ENCODE data around the gene BCAM. TPM values are rescaled to one million over a fixed set of nuclear protein-coding genes. Genes with fewer than 3 reads are reported as not detected.

The BCAM gene
- total RNA-seq, 2 experiments from 2014 or later = not detected

- Histone ChIP-seq H3K4me1 (ENCODE audit: insufficient read depth, low read length, poor library complexity, severe bottlenecking) (no peaks in the 10 kb centered on the region), H3K36me3 (ENCODE audit: insufficient read depth, low read length) (no peaks in the 10 kb centered on the region), H2AFZ (ENCODE audit: low read length) (no peak overlapping the region), H3K27ac (ENCODE audit: low read depth, low read length, poor library complexity, severe bottlenecking) (no peak overlapping the region), H3K9me3 (ENCODE audit: low read length) (no peaks in the 10 kb centered on the region), H3K79me2 (ENCODE audit: insufficient read depth, low read depth, low read length) (no peaks in the 10 kb centered on the region), H3K4me2 (ENCODE audit: low read length) (no peak overlapping the region), H4K20me1 (ENCODE audit: insufficient read depth, low read length) (no peaks in the 10 kb centered on the region), H3K9me2 (ENCODE audit: insufficient read depth, low read length) (no peaks in the 10 kb centered on the region), H3K4me3 (ENCODE audit: low read depth, low read length, poor library complexity, severe bottlenecking) (no peak overlapping the region)
- intact Hi-C loops (cut with micrococcal nuclease; ENCODE audit: unreplicated experiment) = no loop called here
- ChIA-PET CTCF (ENCODE audit: unreplicated experiment) (no interaction called here), POLR2A (no interaction called here)
- DNase-seq (ENCODE audit: low spot score) = no peak
- TF ChIP-seq EZH2phosphoT487 (IDR thresholded peaks at IDR 0.05; ENCODE audit: borderline replicate concordance, low read depth, low read length) (no peak), CTCF (conservative IDR thresholded peaks at IDR 0.05; ENCODE audit: low read length) (no peak)
- BruUV-seq (replicated peaks) = no TSS peak
Observed at GRCh38 chr19:44816301-44816700, 7.4 kb downstream of the BCAM start.

GRCh38 chr19:44817725-44818465 lies 9.0 kb downstream of the BCAM start:
- no peak overlapping the region for H3K27ac ChIP-seq (ENCODE audit: low read depth, low read length, poor library complexity, severe bottlenecking)
- H4K20me1 ChIP-seq (ENCODE audit: insufficient read depth, low read length) = no peaks in the 10 kb centered on the region
- H3K4me2 ChIP-seq (ENCODE audit: low read length) = no peak overlapping the region
- POLR2A ChIA-PET = no interaction called here
- intact Hi-C loops (cut with micrococcal nuclease; ENCODE audit: unreplicated experiment) = no loop called here
- TF ChIP-seq CTCF (conservative IDR thresholded peaks at IDR 0.05; ENCODE audit: low read length) = no peak
- no peak for TF ChIP-seq EZH2phosphoT487 (IDR thresholded peaks at IDR 0.05; ENCODE audit: borderline replicate concordance, low read depth, low read length)
- no peak overlapping the region for H2AFZ ChIP-seq (ENCODE audit: low read length)
- no TSS peak for BruUV-seq (replicated peaks)
- no peaks in the 10 kb centered on the region for H3K79me2 ChIP-seq (ENCODE audit: insufficient read depth, low read depth, low read length)
- CTCF ChIA-PET (ENCODE audit: unreplicated experiment) = no interaction called here
- H3K4me1 ChIP-seq (ENCODE audit: insufficient read depth, low read length, poor library complexity, severe bottlenecking) = no peaks in the 10 kb centered on the region
- no peaks in the 10 kb centered on the region for H3K9me2 ChIP-seq (ENCODE audit: insufficient read depth, low read length)
- H3K9me3 ChIP-seq (ENCODE audit: low read length) = no peaks in the 10 kb centered on the region
- H3K36me3 ChIP-seq (ENCODE audit: insufficient read depth, low read length) = no peaks in the 10 kb centered on the region
- no peak overlapping the region for H3K4me3 ChIP-seq (ENCODE audit: low read depth, low read length, poor library complexity, severe bottlenecking)
- DNase-seq (ENCODE audit: low spot score) = no peak

GRCh38 chr19:44818466-44819031 lies 9.6 kb downstream of the BCAM start:
- Histone ChIP-seq H3K79me2 (ENCODE audit: insufficient read depth, low read depth, low read length) (no peaks in the 10 kb centered on the region), H3K9me2 (ENCODE audit: insufficient read depth, low read length) (no peaks in the 10 kb centered on the region), H3K4me1 (ENCODE audit: insufficient read depth, low read length, poor library complexity, severe bottlenecking) (no peaks in the 10 kb centered on the region), H2AFZ (ENCODE audit: low read length) (no peak overlapping the region), H3K9me3 (ENCODE audit: low read length) (no peaks in the 10 kb centered on the region), H3K36me3 (ENCODE audit: insufficient read depth, low read length) (no peaks in the 10 kb centered on the region), H3K4me3 (ENCODE audit: low read depth, low read length, poor library complexity, severe bottlenecking) (no peak overlapping the region), H3K27ac (ENCODE audit: low read depth, low read length, poor library complexity, severe bottlenecking) (no peak overlapping the region), H3K4me2 (ENCODE audit: low read length) (no peak overlapping the region), H4K20me1 (ENCODE audit: insufficient read depth, low read length) (no peaks in the 10 kb centered on the region)
- no peak for DNase-seq (ENCODE audit: low spot score)
- BruUV-seq (replicated peaks) = no TSS peak
- TF ChIP-seq EZH2phosphoT487 (IDR thresholded peaks at IDR 0.05; ENCODE audit: borderline replicate concordance, low read depth, low read length) (no peak), CTCF (conservative IDR thresholded peaks at IDR 0.05; ENCODE audit: low read length) (no peak)
- ChIA-PET POLR2A (no interaction called here), CTCF (ENCODE audit: unreplicated experiment) (no interaction called here)
- intact Hi-C loops (cut with micrococcal nuclease; ENCODE audit: unreplicated experiment) = no loop called here
